Limb (tissue), 2 donors: ENCODE data around the gene FCGR3A.
A peak's percentile ranks its signal among the peaks of the same experiment; 100 is the strongest.
"Not testable (repeated sequence)": the region's sequence is repeated elsewhere in the genome, so short reads cannot be mapped to it uniquely, and the experiment has no call there.

Experiments
- DNase-seq, 2 donors: peaks; one replicate each; pipeline ENCODE4 v3.0.0-alpha.2; 2016; ENCODE audit errors: extremely low spot score in 2 of 2

Gene FCGR3A

DNA sequence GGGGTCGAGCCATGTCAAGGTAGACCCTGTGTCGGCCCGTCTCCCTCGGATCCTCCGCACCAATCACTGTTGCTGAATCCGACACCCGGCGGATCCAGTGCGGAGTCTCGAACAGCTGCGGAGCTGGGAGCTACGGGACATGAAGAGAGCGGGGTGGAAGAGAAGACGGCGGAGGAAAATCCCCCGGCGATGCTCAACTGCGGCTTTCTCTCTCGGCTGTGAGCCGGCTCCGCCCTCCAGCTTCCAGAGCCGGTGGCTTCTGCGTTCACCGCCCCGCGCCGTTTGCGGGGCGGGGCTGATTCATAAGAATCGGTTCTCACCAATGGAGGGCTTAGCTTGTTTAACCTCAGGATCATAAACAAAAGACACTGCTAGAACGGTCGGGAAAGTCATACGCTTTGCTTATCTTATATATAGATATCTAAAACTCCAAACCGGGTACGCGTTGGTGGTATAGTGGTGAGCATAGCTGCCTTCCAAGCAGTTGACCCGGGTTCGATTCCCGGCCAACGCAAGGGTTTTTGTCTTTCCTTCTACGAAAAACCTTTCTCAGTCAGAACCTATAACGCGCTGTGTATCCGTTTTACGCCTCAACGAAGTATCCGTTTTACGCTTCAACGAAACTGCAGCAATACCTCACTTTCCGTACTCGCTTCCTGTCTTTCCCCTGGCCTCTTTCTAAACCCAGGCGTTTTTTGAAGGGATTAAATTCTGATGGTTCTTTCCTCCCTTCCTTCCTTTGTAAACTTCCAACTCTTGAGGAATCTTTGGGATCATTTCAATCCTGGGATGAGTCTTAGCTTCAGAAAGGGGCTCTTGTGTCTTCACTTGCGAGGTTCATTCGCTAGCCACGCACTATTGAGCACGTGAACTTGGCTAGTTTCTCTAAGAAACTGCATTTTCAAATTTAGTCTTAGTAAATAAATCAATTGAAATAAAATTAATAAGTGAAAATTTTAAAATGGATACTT, 18.7 kb downstream of the FCGR3A start:
- peak; percentile 89 to 93 for DNase-seq

DNA sequence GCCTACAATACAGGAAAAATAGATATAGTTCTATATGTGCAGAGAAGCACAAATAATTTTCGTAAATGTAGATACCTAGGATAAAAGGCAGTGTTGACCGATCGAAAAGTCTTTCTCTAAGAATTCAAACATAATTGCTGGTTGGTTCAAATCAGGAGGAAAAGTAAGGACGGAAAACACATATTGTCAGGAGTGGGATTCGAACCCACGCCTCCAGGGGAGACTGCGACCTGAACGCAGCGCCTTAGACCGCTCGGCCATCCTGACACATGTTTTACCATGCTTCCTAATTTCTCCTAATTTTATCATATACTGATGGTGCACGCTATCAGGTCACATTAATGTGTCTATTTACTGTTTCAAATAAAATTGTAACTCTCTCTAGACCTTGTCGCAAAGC, 19.5 kb downstream of the FCGR3A start:
- DNase-seq, result peak; percentile 58 to 72

DNA sequence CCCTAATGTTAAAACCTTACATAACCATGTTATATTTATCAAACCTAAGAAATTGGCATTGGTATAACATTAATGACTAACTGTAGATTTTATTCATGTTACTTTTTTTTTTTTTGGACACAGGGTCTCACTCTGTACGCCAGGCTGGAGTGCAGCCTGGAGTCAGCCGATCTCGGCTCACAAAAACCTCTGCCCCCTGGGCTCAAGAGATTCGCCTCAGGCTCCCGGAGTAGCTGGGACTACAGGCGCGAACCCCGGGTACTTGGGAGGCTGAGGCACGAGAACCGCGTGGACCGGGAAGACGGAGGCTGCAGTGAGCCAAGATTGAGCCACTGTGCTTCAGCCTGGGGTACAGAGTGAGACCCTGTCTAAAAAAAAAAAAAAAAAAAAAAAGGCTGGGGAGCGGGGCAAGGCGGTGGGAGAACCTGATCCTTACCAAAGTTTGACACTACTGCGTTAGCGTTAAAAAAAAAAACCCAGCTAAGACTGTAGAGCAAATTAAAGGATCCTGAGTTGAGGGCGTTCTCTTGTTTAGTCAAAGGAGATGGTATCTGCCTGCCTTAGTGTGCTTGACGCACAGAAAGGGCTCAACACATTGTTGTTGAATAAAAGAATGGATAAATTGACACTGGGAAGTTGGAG, 20.0 kb downstream of the FCGR3A start:
- DNase-seq, result not testable (repeated sequence)

DNA sequence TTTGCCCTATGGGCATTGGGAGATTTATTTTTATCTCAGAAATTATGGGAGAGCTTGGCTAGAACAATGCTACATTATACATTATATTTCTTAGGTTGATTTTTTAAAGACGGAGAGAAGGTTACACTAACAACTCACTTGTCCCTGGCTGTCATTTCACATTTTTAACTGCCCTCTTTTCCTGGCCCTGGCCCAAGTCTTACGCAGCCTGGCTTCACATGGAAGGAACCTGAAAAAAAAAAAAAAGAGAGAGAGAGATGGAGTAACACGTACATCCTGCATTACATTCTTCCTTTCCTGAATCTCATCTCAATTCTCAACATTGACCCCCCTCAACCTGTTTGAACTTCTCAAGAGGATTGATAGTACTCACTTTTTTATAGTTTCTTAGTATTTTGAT, 21.1 kb downstream of the FCGR3A start:
- DNase-seq, result not testable (repeated sequence)

DNA sequence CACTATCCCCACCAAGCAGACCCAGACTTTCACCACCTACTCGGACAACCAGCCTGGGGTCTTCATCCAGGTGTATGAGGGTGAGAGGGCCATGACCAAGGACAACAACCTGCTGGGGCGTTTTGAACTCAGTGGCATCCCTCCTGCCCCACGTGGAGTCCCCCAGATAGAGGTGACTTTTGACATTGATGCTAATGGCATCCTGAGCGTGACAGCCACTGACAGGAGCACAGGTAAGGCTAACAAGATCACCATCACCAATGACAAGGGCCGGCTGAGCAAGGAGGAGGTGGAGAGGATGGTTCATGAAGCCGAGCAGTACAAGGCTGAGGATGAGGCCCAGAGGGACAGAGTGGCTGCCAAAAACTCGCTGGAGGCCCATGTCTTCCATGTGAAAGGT, 23.7 kb downstream of the FCGR3A start:
- DNase-seq, result not testable (repeated sequence)

DNA sequence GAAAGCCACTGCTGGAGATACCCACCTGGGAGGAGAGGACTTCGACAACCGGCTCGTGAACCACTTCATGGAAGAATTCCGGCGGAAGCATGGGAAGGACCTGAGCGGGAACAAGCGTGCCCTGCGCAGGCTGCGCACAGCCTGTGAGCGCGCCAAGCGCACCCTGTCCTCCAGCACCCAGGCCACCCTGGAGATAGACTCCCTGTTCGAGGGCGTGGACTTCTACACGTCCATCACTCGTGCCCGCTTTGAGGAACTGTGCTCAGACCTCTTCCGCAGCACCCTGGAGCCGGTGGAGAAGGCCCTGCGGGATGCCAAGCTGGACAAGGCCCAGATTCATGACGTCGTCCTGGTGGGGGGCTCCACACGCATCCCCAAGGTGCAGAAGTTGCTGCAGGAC, 24.3 kb downstream of the FCGR3A start:
- DNase-seq, result not testable (repeated sequence)

DNA sequence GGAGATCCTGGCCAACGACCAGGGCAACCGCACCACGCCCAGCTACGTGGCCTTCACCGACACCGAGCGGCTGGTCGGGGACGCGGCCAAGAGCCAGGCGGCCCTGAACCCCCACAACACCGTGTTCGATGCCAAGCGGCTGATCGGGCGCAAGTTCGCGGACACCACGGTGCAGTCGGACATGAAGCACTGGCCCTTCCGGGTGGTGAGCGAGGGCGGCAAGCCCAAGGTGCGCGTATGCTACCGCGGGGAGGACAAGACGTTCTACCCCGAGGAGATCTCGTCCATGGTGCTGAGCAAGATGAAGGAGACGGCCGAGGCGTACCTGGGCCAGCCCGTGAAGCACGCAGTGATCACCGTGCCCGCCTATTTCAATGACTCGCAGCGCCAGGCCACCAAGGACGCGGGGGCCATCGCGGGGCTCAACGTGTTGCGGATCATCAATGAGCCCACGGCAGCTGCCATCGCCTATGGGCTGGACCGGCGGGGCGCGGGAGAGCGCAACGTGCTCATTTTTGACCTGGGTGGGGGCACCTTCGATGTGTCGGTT, 24.8 kb downstream of the FCGR3A start:
- DNase-seq, result not testable (repeated sequence)

DNA sequence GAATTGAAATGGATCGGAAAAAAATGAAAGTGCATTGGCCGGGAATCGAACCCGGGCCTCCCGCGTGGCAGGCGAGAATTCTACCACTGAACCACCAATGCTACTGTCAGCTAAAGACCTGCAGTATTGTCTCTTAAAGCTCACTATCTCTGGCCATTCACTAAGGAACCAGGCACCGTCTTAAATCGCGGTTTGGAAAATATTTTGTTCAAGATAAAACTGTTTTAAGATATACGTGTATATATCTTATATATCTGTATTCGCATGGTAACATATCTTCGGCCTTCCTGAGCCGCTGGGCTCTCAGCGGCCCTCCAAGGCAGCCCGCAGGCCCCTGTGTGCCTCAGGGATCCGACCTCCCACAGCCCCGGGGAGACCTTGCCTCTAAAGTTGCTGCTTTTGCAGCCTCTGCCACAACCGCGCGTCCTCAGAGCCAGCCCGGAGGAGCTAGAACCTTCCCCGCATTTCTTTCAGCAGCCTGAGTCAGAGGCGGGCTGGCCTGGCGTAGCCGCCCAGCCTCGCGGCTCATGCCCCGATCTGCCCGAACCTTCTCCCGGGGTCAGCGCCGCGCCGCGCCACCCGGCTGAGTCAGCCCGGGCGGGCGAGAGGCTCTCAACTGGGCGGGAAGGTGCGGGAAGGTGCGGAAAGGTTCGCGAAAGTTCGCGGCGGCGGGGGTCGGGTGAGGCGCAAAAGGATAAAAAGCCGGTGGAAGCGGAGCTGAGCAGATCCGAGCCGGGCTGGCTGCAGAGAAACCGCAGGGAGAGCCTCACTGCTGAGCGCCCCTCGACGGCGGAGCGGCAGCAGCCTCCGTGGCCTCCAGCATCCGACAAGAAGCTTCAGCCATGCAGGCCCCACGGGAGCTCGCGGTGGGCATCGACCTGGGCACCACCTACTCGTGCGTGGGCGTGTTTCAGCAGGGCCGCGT, 25.5 kb downstream of the FCGR3A start, which contains the start of gene HSPA6:
Gene HSPA6, plus strand, starts transcription at position 724 of the 925 bp plus-strand sequence. Its CDS starts 119 bp downstream, at position 843.
- DNase-seq, result peak; percentile 85

DNA sequence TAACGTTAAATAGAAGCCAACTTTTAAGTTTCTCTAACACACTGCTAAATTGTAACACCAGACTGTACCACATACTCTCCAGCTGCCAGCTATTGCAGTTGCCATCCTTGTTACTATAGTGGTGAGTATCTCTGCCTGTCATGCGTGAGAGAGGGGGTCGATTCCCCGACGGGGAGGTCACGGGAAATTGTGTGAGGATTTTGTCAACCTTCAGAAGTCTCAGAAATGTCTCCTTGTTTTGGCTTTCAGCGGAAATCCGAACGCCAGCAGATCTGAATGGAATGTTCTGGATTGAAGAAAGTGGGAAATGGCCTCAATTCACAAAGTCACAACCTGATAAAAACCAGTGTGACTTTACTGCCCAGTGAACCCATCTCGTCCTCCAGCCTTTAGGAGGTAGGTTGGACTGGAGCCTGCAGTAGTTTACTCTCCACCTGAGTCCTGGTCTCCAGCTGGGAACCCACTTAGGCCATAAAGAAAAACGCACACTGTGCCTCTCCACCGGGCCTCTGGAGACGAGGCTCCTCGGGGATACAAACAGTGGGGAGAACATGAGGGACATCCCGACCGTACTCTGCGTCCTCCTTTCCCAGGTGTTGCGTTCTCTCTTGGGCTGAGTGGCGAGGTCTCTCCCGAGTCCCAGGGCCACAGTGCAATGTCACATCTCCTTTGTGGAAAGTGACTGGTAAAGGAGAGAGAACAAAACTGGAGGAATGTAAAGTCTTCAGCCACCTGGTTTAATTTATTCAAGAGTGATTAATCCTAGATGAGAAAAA, 26.4 kb downstream of the FCGR3A start:
- not testable (repeated sequence) for DNase-seq

DNA sequence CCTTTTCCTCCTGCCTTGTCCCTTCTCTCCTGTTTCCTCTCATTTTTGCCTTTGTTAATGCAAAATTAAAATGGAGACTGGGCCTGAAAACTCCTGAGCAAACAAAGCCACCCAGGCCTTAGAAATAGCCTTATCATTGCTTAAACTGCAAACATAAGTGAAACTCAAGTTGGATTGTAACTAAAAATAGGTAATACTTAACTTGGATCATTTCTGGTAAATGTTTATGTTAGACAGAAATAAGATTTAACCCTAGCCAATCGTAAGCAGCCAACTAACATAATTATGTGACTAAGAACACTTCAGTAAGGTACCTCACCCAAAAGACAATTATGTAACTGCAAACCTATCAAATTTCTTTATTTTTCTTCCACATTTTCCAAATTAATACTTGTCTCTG, 35.7 kb downstream of the FCGR3A start:
- not testable (repeated sequence) for DNase-seq

DNA sequence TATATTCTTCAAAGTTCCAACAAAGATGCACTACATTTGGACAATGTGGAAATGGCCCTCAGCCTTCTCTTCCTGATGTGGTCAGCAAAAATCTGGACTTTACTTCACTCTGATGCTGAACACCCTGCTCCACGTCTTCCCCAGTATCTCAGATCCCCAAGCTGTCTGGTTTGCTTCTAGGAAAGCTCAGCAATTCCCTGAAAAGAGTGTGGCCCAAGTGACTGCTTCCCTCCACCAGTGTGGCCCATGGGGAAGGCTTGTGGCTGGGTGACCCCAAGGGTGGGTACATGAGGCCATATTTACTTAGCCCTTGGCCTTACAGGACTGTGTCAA, 36.2 kb downstream of the FCGR3A start:
- DNase-seq, result not testable (repeated sequence)

DNA sequence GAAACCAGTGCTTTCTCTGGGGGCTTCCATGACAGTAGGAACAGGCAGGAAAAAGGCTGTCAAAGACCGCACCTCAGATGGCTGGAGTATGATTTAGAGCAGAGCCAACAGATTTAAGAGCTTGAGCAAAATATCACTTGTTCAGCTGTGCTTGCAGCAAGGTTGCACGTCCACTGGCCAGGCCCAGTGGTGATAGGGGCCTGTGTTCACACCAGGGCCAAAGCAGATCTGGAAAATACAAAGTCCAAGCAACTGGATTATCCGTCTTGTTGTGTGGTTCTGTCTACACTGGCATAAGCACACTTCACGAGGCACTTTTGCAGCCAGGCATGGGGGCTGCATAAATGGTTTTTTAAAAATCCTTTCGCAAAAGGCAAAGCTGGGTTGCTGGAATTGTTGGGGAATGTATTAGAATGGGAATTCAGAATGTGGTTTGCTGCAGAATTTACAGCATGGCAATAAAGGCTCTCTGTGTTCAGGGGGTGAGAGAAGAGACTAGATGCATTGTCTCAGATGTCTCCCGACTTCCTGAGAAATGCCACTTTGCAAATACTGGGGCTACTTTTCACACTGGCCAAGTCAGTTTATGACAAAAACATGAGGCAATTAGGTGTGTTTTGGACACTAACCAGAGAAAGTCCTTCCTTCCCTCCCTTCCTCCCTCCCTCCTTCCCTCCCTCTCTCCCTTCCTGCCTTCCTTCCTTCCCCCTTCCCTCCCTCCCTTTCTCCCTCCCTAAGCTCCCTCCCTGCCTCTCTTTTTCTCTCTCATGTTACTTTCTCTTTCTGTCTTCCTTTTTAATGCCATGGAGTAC, 36.8 kb downstream of the FCGR3A start:
- not testable (repeated sequence) for DNase-seq

DNA sequence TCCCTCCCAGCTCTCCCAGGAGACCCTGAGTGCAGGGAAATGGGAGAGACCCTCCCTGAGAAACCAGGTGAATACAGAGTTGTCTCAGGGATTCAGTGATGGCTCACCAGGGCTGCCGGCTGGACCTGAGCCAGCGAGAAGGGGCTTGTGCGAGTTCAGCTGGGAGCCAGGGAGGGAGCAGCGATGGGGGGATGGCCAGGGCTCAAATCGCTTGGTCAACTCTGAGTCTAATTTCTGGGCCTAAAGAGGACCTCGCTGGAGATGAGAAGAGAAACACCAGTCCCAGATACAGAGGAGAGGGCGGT, 37.9 kb downstream of the FCGR3A start:
- DNase-seq, result no peak

DNA sequence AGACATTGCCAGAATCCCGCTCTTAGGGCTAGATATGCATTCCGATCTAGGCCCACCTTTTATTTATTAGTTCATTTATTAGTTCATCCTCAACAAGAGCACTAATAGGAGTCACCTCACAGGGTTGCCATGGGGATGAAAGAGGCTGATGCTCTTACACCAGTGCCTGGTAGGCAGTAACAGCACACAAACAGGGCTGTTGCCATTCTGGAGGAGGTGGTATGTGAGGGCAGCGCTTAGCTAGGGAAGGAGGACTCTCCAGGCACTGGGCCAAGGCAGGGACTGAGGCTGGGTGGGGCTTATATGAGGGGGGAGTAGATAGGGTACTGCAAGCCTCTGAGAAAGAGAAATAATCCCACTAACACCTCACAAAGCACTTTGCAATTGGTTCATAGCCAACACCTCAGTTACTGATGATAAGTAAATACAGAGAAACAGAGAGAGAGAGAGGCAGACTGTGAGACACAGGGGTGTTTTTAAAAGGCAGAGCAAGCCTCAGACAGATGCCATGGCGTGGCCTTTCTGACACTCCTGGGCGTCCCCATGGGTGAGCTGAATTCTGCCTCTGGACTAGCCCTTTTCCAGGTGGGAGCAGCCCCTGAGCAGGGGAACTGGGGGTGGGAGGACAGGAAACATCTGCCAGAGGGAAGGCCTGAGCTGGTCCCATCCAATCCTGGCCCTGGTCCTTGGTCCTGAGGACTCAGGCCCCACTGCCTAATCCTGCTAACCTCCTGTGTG, 38.4 kb downstream of the FCGR3A start:
- peak in 1 of 2 donors; percentile 39 for DNase-seq

DNA sequence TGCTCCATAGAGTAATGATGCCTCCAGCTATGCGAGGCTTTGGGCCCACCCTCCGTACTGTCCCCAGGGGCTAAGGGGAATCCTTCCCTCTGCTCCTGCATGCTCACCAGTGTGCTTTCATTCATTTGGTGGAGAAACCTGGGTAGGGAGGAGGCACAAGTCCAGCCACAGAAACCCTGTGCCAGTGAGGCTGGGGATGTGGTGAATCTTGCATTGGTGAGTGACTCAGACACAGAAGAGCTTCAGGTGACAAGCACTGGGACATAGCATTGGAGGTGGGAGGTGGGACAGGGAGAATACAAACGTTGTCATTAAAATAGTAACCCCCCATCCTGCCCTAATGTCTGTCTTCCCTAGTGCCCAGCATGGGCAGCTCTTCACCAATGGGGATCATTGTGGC, 39.1 kb downstream of the FCGR3A start:
- no peak for DNase-seq

DNA sequence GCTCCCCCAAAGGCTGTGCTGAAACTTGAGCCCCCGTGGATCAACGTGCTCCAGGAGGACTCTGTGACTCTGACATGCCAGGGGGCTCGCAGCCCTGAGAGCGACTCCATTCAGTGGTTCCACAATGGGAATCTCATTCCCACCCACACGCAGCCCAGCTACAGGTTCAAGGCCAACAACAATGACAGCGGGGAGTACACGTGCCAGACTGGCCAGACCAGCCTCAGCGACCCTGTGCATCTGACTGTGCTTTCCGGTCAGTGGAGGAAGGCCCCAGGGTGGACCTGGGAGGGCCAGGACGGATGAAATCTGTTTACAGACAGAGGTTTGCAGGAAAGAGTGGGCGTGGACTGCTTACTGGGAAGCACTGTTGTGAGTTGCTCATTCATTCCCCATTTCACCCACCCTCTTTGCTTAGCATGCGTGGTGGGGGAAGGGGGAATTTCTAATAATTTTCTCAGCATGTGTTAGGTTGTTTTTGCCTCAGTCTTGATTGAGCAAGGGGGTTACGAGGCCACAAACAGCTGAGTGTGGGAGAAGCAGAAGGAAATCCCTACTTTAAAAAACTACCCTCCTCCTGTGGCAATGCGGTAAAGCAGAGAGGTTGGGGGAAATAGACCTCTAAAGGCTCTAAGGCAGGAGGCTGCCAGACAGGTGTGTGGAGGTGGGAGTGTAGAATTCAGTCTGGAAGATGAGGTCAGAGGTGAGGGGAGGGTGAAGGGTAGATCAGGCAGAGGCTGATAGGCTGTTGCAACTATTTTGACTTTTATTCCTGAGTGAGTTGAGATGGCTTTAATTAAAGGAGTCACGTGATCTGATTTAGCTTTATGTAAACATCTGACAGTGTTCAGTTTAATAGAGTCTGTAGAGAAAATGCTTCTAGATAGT, 43.0 kb downstream of the FCGR3A start:
- no peak for DNase-seq

DNA sequence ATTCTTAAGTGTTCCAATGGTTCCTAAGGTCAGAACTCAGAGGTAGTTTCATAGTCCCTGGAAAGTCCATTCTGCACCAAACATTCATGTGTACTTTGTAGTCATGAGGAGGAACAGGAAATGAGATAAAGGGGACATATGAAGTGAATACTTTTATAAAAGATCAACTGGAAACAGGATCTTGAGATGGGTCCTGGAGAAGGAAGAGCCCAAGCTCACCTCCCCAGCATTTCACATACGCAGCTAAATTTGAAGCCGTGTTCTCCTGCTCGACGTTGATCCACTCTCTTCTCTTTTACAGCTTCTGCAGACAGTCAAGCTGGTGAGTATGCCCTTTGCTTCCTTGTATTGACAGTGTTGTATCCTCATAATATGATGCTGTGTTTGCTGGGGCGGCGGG, 43.9 kb downstream of the FCGR3A start:
- no peak for DNase-seq

DNA sequence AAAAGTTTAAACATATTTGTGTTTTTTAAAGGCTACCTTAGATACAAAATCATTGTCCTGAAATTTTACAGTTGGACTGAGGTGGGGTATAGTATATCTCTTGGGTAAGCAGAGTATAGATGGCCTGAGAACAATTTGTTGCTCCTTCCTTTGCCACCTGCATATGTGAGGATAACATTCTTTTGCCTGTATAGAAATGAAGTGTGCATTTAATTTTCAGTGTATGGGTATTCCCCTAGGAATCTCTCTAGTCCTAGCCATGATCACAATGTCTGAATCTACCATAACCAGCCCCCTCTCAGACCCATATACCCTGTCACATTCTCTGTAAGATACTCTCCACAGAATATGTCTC, 46.2 kb downstream of the FCGR3A start:
- DNase-seq, result no peak
